GM12878 (cell line): ENCODE measurements around the gene LDLRAD4. TPM values are rescaled to one million over a fixed set of nuclear protein-coding genes. Genes with fewer than 3 reads are reported as not detected.

Experiments
- ATAC-seq: fragments of 200-7000 bp; cut with Tn5 transposase; 3 replicates; pipeline ENCODE4 v1.9.1; 2020; ENCODE audit warnings: mild to moderate bottlenecking, moderate library complexity
- BruUV-seq: library from RNA; stranded (reverse); fragments of 400-500 nt; replicated peaks from 2 replicates; lab custom pipeline; 2021; lab: Mats Ljungman, UMichigan
- CTCF ChIA-PET: fragments of 300-600 bp; sonication (Branson Sonifier 250); formaldehyde crosslinking; extraction: SDS; loops from one replicate; lab custom pipeline; 2021; ENCODE audit warnings: inconsistent platforms; lab: Yijun Ruan, JAX
- POLR2A ChIA-PET: fragments of 350-600 bp; formaldehyde crosslinking; extraction: SDS; loops from one replicate; lab custom pipeline; 2021; ENCODE audit warnings: inconsistent platforms; lab: Charles Lee
- RAD21 ChIA-PET: fragments of 300-600 bp; sonication (Branson Sonifier 250); formaldehyde crosslinking; loops from one replicate; lab custom pipeline; 2023; ENCODE audit warnings: antibody characterized with exemption; ENCODE audit not compliant: unreplicated experiment; lab: Charles Lee
- SMC1A ChIA-PET: fragments of 300-600 bp; sonication (Branson Sonifier 250); formaldehyde crosslinking; loops from one replicate; lab custom pipeline; 2023; ENCODE audit not compliant: unreplicated experiment, uncharacterized antibody; lab: Charles Lee
- DNase-seq: peaks from one replicate; pipeline ENCODE4 v3.0.0-alpha.2; 2011; ENCODE audit warnings: low read depth, low spot score
- FAIRE-seq: peaks from 3 replicates; lab custom pipeline; 2011; peaks lifted over from hg19 to GRCh38; lab: Jason Lieb, UNC
- H2AFZ ChIP-seq: 2 replicates; pipeline ENCODE4 v1.6.0; 2011; ENCODE audit warnings: low read depth, low read length, control low read depth; ENCODE audit not compliant: control insufficient read depth
- H3K27ac ChIP-seq: 2 replicates; pipeline ENCODE4 v1.5.1; 2011; ENCODE audit warnings: control low read depth; ENCODE audit not compliant: control insufficient read depth, insufficient read depth
- H3K27me3 ChIP-seq, 2 experiments: replicated peaks in 1 of 2; 2 replicates each; pipeline versions ENCODE4 v1.6.0 to v1.6.1; 2011; ENCODE audit warnings: low read length in 1 of 2; ENCODE audit not compliant: control insufficient read depth in 2 of 2, insufficient read depth in 2 of 2
- H3K36me3 ChIP-seq, 2 experiments: 2 replicates each; pipeline ENCODE4 v1.5.1; 2011; ENCODE audit warnings: low read length in 1 of 2; ENCODE audit not compliant: control insufficient read depth in 2 of 2, insufficient read depth in 2 of 2
- H3K4me1 ChIP-seq: 2 replicates; pipeline ENCODE4 v1.6.1; 2011; ENCODE audit warnings: mild to moderate bottlenecking, low read length, moderate library complexity, mixed read lengths; ENCODE audit not compliant: control insufficient read depth, insufficient read depth
- H3K4me2 ChIP-seq: 2 replicates; pipeline ENCODE4 v1.6.0; 2011; ENCODE audit warnings: control low read depth; ENCODE audit not compliant: control insufficient read depth, insufficient read depth
- H3K4me3 ChIP-seq: fragments of 200-600 bp; sonication (generic); 2 replicates; pipeline ENCODE4 v1.5.1; 2016
- H3K79me2 ChIP-seq: 2 replicates; pipeline ENCODE4 v1.6.0; 2011; ENCODE audit warnings: low read length; ENCODE audit not compliant: control insufficient read depth, insufficient read depth
- H3K9ac ChIP-seq: 2 replicates; pipeline ENCODE4 v1.8.0; 2011; ENCODE audit warnings: low read length, control low read depth, mixed read lengths; ENCODE audit not compliant: control insufficient read depth, insufficient read depth
- H3K9me3 ChIP-seq: replicated peaks from 3 replicates; pipeline ENCODE4 v1.5.1; 2011; ENCODE audit warnings: mild to moderate bottlenecking, low read length; ENCODE audit not compliant: control insufficient read depth, insufficient read depth
- H4K20me1 ChIP-seq: 2 replicates; pipeline ENCODE4 v1.6.0; 2011; ENCODE audit not compliant: control insufficient read depth, insufficient read depth
- CHD1 ChIP-seq: IDR thresholded peaks from 2 replicates; pipeline ENCODE4 v1.6.1; 2012; ENCODE audit warnings: low read depth, low read length, improper control_type of control experiment
- CHD2 ChIP-seq: IDR thresholded peaks from 2 replicates; pipeline ENCODE4 v1.6.1; 2011; ENCODE audit warnings: low read depth, low read length, improper control_type of control experiment, borderline replicate concordance
- CHD4 ChIP-seq: fragments of 200-600 bp; sonication (generic); IDR thresholded peaks from 2 replicates; pipeline ENCODE4 v1.6.1; 2016; ENCODE audit warnings: mild to moderate bottlenecking
- GATAD2B ChIP-seq: fragments of 450-650 bp; conservative IDR thresholded peaks from 2 replicates; pipeline ENCODE4 v1.6.1; 2017; ENCODE audit warnings: low read depth, mild to moderate bottlenecking, moderate library complexity
- ZNF592 ChIP-seq: fragments of 450-650 bp; IDR thresholded peaks from 2 replicates; pipeline ENCODE4 v1.6.1; 2017; ENCODE audit warnings: mild to moderate bottlenecking, moderate library complexity
- WGBS: methylation state at CpG from one replicate; pipeline ENCODE4 v1.1.6; 2016; ENCODE audit warnings: low lambda C conversion rate; ENCODE audit not compliant: insufficient replicate concordance, insufficient coverage; ENCODE audit errors: missing lambda C conversion rate; 5-methylcytosine and 5-hydroxymethylcytosine counted together
- in situ Hi-C: fragments of 300-500 bp; cut with MboI; formaldehyde crosslinking; loops from 9 replicates; pipeline ENCODE4 v1.14.3; 2018; ENCODE audit warnings: mixed read lengths
- intact Hi-C: fragments of 100-400 bp; cut with micrococcal nuclease; formaldehyde crosslinking; loops from one replicate; pipeline ENCODE4 v1.14.2; 2022; ENCODE audit not compliant: unreplicated experiment
- polyA plus RNA-seq, 11 experiments: library from polyadenylated mRNA; depleted of rRNA in 4 of 11; unstranded in 6 of 11; stranded (reverse) in 5 of 11; fragments of >200 nt; fragmentation: Nextera tagmentation in 4 of 11; fragmentation: Illumina TruSeq in 1 of 11; extraction: Ambion mirVana in 4 of 11; extraction: Trizol in 1 of 11; gene quantifications; 1 replicate in 1 of 11; 2 replicates in 10 of 11; pipeline versions ENCODE4 v1.2.1 to v1.2.3, GENCODE V29; 2011 to 2016; ENCODE audit warnings: inconsistent platforms in 2 of 11, missing spikeins in 2 of 11, low read depth in 1 of 11
- total RNA-seq, 4 experiments: library from RNA; depleted of rRNA in 3 of 4; stranded (reverse); fragments of >200 nt in 3 of 4; fragmentation: Illumina TruSeq in 1 of 4; extraction: Trizol in 1 of 4; gene quantifications; 2 replicates each; pipeline versions ENCODE4 v1.2.1 to v1.2.3, GENCODE V29; 2013 to 2021

The LDLRAD4 gene
- total and polyA plus RNA-seq, 10 of the 15 experiments (the other 5 are each of a cell fraction or from before 2014, with no cell fraction given), result 2.7 to 16.8 (median 11.2) TPM

- FAIRE-seq (no peak), ATAC-seq (no peak), DNase-seq (no peak)
- TF ChIP-seq CHD2 (no peak), CHD4 (no peak), GATAD2B (no peak), CHD1 (no peak), ZNF592 (no peak)
- Histone ChIP-seq H4K20me1 (no peaks in the 10 kb centered on the region), H3K4me3 (no peak overlapping the region), H3K4me1 (no peaks in the 10 kb centered on the region), H3K4me2 (no peak overlapping the region), H3K27ac (no peak overlapping the region), H3K79me2 (no peaks in the 10 kb centered on the region), H3K27me3 (peaks cover 0 to 1% of the 10 kb centered on the region in 2 experiments; a peak in 1 of 4 replicates), H3K9me3 (no peaks in the 10 kb centered on the region; the same call in 1 of the 3 replicates), H2AFZ (no peak overlapping the region), H3K36me3 (no peaks in the 10 kb centered on the region), H3K9ac (no peak overlapping the region)
- in situ Hi-C loops, result no loop called here
- intact Hi-C loops, result no loop called here
- ChIA-PET RAD21 (no interaction called here), CTCF (interaction anchor here (1.2 kb wide), 1 partner anchor 10 kb away, joined by 3 read pairs; no protein-coding TSS in a partner anchor), POLR2A (no interaction called here), SMC1A (interaction anchor here (0.7 to 0.9 kb wide), 2 partner anchors 12 to 306 kb away, joined by 3 read pairs; no protein-coding TSS in a partner anchor)
- WGBS, result 51% methylated on average over 4 of the region's 4 CpGs
- BruUV-seq, result no TSS peak
These were observed 302.9 kb downstream of the LDLRAD4 start for GRCh38 chr18:13521418-13521817.
